Renal cortex interstitium (tissue), 11 donors: Measurements from ENCODE around the gene TESPA1. TPM values are rescaled to one million over a fixed set of nuclear protein-coding genes. Genes with fewer than 3 reads are reported as not detected.
"Not testable (repeated sequence)": the region's sequence is repeated elsewhere in the genome, so short reads cannot be mapped to it uniquely, and the experiment has no call there.

ENCODE experiments used
- DNase-seq, 11 donors: peaks; one replicate each; pipeline ENCODE4 v3.0.0-alpha.2; 2013; ENCODE audit warnings: low read depth in 9 of 11, low spot score in 4 of 11; ENCODE audit errors: extremely low read depth in 1 of 11
- polyA plus RNA-seq, 3 donors: library from polyadenylated mRNA; unstranded; fragments of 120-200 nt; gene quantifications; one replicate each; pipeline ENCODE4 v1.2.1, GENCODE V29; 2013; ENCODE audit not compliant: insufficient read length in 3 of 3

Gene TESPA1
- polyA plus RNA-seq, 3 donors, result 0.32 to 0.67 (median 0.50) TPM

- DNase-seq, result no peak
Observed at GRCh38 chr12:54987611-54988231, 3.2 kb upstream of the TESPA1 start.

- not testable (repeated sequence) for DNase-seq
Observed at GRCh38 chr12:54986773-54987172, 2.2 kb upstream of the TESPA1 start.

GRCh38 chr12:54983536-54984101 is 943 bp downstream of the TESPA1 start:
- no peak for DNase-seq

- DNase-seq, result no peak
Observed at GRCh38 chr12:54981796-54982195, 2.8 kb downstream of the TESPA1 start.

GRCh38 chr12:54980341-54980740 is 4.2 kb downstream of the TESPA1 start:
- DNase-seq, result no peak

- DNase-seq, result no peak
Observed at GRCh38 chr12:54977857-54978256, 6.7 kb downstream of the TESPA1 start.

GRCh38 chr12:54977155-54977554 is 7.4 kb downstream of the TESPA1 start:
- DNase-seq, result no peak

GRCh38 chr12:54975875-54976274 is 8.7 kb downstream of the TESPA1 start:
- no peak for DNase-seq

GRCh38 chr12:54975272-54975671 is 9.3 kb downstream of the TESPA1 start:
- DNase-seq, result no peak

- no peak for DNase-seq
Observed at GRCh38 chr12:54974279-54974678, 10.3 kb downstream of the TESPA1 start.

- DNase-seq, result no peak
Observed at GRCh38 chr12:54973556-54973955, 11.0 kb downstream of the TESPA1 start.

- no peak for DNase-seq
Observed at GRCh38 chr12:54970741-54971140, 13.8 kb downstream of the TESPA1 start.

GRCh38 chr12:54968181-54968730 is 16.3 kb downstream of the TESPA1 start:
- DNase-seq, result no peak

GRCh38 chr12:54967461-54967860 is 17.1 kb downstream of the TESPA1 start:
- no peak for DNase-seq

- DNase-seq, result no peak
Observed at GRCh38 chr12:54961190-54961589, 23.4 kb downstream of the TESPA1 start.

GRCh38 chr12:54959291-54960018 is 25.1 kb downstream of the TESPA1 start:
- DNase-seq, result no peak

GRCh38 chr12:54958048-54958658 is 26.4 kb downstream of the TESPA1 start:
- peak; percentile 44 to 65 (median 53) for DNase-seq

- DNase-seq, result no peak
Observed at GRCh38 chr12:54956818-54957641, 27.5 kb downstream of the TESPA1 start.

- no peak for DNase-seq
Observed at GRCh38 chr12:54956322-54956721, 28.2 kb downstream of the TESPA1 start.
